Esophagus squamous epithelium (tissue), 5 donors: ENCODE measurements around the gene GBE1. TPM values are rescaled to one million over a fixed set of nuclear protein-coding genes. Genes with fewer than 3 reads are reported as not detected.

Experiments used
- DNase-seq: peaks from one replicate; lab custom pipeline; 2025; lab: John Stamatoyannopoulos, UW
- H3K27ac ChIP-seq, 4 donors: fragments of 200-600 bp; sonication (generic); one replicate each; pipeline ENCODE4 v1.5.1; 2016 to 2019; ENCODE audit warnings: mild to moderate bottlenecking in 1 of 4
- H3K27me3 ChIP-seq, 4 donors: fragments of 200-600 bp; sonication (generic); 1 replicate in 3 of 4; 2 replicates in 1 of 4; pipeline versions ENCODE4 v1.5.1 to v1.6.0; 2017 to 2021; ENCODE audit warnings: antibody characterized with exemption in 1 of 4
- H3K36me3 ChIP-seq, 3 donors: fragments of 200-600 bp; sonication (generic); one replicate each; pipeline ENCODE4 v1.5.1; 2016 to 2019
- H3K4me1 ChIP-seq, 3 donors: fragments of 200-600 bp; sonication (generic); one replicate each; pipeline ENCODE4 v1.5.1; 2017 to 2019
- H3K4me3 ChIP-seq, 4 donors: fragments of 200-600 bp; sonication (generic); 1 replicate in 3 of 4; 2 replicates in 1 of 4; pipeline ENCODE4 v1.5.1; 2016 to 2019; ENCODE audit warnings: mild to moderate bottlenecking in 2 of 4, moderate library complexity in 1 of 4
- H3K9me3 ChIP-seq, 3 donors: fragments of 200-600 bp; sonication (generic); one replicate each; pipeline ENCODE4 v1.5.1; 2016 to 2019
- CTCF ChIP-seq, 6 experiments: fragments of 450-650 bp in 4 of 6; fragments of 200-600 bp in 2 of 6; sonication (generic) in 2 of 6; IDR thresholded peaks; one replicate each; pipeline ENCODE4 v1.5.1; 2016 to 2019; ENCODE audit warnings: antibody characterized with exemption in 6 of 6, mild to moderate bottlenecking in 4 of 6, moderate library complexity in 4 of 6
- POLR2A ChIP-seq, 4 donors: fragments of 450-650 bp; IDR thresholded peaks; one replicate each; pipeline ENCODE4 v1.6.1; 2017; ENCODE audit warnings: antibody characterized with exemption in 4 of 4, mild to moderate bottlenecking in 4 of 4, moderate library complexity in 3 of 4
- WGBS, 2 donors: methylation state at CpG; one replicate each; pipeline ENCODE4 v1.1.5; 2018; 5-methylcytosine and 5-hydroxymethylcytosine counted together
- intact Hi-C: fragments of 100-400 bp; cut with DNase I; formaldehyde crosslinking; loops from one replicate; pipeline ENCODE4 v1.15.0; 2022
- total RNA-seq, 4 donors: library from RNA; depleted of rRNA; stranded (reverse); fragments of >200 nt; gene quantifications; one replicate each; pipeline ENCODE4 v1.1.0, GENCODE V29; 2016
- donor health status: DM: yes; HTN: yes; CAD: no.

Gene GBE1
- total RNA-seq, 4 donors from 2014 or later = 19.2 to 37.2 (median 29.7) TPM

DNA sequence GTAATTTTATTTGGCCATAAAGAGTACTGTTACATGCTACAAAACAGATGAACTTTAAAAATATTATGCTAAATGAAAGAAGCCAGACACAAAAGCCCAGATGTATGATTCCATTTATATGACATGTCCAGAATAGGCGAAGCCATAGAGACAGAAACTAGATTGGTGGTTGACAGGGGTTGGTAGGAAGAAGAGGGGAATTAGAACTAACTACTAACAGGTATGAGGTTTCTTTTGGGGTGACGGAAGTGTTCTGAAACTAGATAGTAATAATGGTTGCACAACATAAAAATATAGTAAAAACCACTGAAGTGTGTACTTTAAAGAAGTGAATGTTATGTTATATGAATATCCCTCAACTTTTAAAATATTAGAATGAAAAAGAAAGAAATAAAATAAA, 66.1 kb downstream of the GBE1 start:
- H3K36me3 ChIP-seq = peaks cover 0 to 10% (median 0%) of the 10 kb centered on the region in 3 donors
- TF ChIP-seq POLR2A (IDR thresholded peaks at IDR 0.05) (no peak), CTCF (IDR thresholded peaks at IDR 0.05) (no peak)
- 88 to 93% methylated on average over 2 of the region's 2 CpGs for WGBS, 2 donors
- H3K9me3 ChIP-seq = no peaks in the 10 kb centered on the region
- DNase-seq = no peak
- intact Hi-C loops = no loop called here
- no peak overlapping the region for H3K27ac ChIP-seq
- H3K4me1 ChIP-seq = no peaks in the 10 kb centered on the region
- no peaks in the 10 kb centered on the region for H3K27me3 ChIP-seq
- H3K4me3 ChIP-seq = no peak overlapping the region

GRCh38 chr3:81694662-81695061, 66.8 kb downstream of the GBE1 start:
- Histone ChIP-seq H3K4me3 (no peak overlapping the region), H3K9me3 (no peaks in the 10 kb centered on the region), H3K4me1 (no peaks in the 10 kb centered on the region), H3K36me3 (peaks cover 0 to 7% (median 0%) of the 10 kb centered on the region in 3 donors), H3K27ac (no peak overlapping the region), H3K27me3 (no peaks in the 10 kb centered on the region)
- 80 to 88% methylated on average over 5 of the region's 5 CpGs for WGBS, 2 donors
- intact Hi-C loops = no loop called here
- no peak for DNase-seq
- TF ChIP-seq POLR2A (IDR thresholded peaks at IDR 0.05) = no peak
- TF ChIP-seq CTCF (IDR thresholded peaks at IDR 0.05) = no peak

DNA sequence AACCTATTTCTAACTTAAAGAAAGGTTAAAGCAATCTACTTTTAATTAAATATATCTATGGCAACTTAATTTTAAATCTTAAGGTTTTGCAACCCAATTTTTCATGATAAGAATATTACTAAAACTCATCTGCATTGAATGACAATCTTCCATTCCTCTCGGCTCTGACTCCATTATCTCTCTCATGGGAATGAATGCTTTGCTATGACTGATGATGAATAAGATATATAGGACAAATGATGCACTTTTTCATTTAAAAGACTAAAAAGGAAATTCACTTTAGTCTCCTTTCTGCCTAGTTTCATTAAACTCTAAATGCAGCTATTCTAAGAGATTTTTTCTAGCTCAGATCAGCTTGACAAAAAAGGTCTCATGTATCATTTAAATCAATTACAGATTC, 68.7 kb downstream of the GBE1 start:
- no peak for DNase-seq
- intact Hi-C loops = no loop called here
- H3K27me3 ChIP-seq = no peaks in the 10 kb centered on the region
- no peaks in the 10 kb centered on the region for H3K36me3 ChIP-seq
- no peak for TF ChIP-seq POLR2A (IDR thresholded peaks at IDR 0.05)
- TF ChIP-seq CTCF (IDR thresholded peaks at IDR 0.05) = no peak
- H3K4me3 ChIP-seq = no peak overlapping the region
- WGBS, 2 donors = 90 to 92% methylated on average over 1 of the region's 1 CpG
- no peaks in the 10 kb centered on the region for H3K9me3 ChIP-seq
- H3K27ac ChIP-seq = no peak overlapping the region
- no peaks in the 10 kb centered on the region for H3K4me1 ChIP-seq

DNA sequence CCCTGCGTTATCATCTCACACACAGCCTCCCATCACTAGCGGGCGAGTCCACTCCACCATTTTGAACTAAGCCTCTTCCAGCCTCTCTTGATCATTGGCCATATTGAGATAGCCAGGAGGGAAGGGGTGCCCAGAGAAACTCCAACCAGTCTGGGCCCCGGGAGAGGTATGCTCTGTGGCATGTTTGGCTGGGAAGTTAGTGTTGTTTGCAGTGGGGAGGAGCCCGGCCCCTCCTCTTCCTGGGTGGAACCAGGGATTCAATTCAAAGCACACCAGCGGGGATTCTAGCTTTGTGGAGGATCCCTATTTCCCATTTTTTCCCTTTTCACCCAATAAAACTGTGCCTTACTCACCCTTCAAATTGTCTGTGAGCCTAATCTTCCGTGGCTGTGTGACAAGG, 71.8 kb downstream of the GBE1 start:
- Histone ChIP-seq H3K27ac (no peak overlapping the region), H3K4me1 (no peaks in the 10 kb centered on the region), H3K27me3 (no peaks in the 10 kb centered on the region), H3K9me3 (no peaks in the 10 kb centered on the region), H3K36me3 (peaks cover 0 to 12% (median 0%) of the 10 kb centered on the region in 3 donors), H3K4me3 (no peak overlapping the region)
- DNase-seq = no peak
- no peak for TF ChIP-seq CTCF (IDR thresholded peaks at IDR 0.05)
- TF ChIP-seq POLR2A (IDR thresholded peaks at IDR 0.05) = no peak
- 89 to 94% methylated on average over 7 of the region's 7 CpGs for WGBS, 2 donors
- intact Hi-C loops = no loop called here

DNA sequence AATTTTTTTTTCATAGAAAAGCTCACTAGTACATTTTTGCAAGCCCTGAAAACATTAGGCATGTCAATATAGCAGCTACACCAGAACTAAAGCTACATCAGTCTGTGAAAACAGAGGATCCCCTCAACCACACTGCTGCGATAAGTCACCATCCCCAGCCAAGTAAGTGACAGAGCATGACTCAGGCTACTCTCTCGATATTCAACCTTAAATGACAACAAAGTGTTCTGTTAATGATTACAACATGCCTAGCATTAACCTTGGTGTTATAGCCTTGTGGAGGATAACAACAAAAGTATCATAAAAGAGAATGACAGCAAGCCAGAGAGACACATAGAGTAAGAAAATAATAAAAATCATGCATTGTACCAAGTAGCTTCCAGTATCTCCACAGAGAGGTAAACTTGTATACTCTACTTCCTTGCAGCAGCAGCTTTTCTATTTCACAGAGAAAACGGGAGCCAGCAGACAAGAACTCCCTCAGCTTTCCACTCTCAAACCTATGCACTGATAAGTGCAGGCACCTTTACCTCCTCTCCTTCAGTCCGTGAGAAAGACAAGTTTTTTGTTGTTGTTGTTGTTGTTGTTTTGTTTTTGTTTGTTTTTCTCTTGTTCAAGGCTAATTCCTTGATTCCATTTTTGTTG, 76.6 kb downstream of the GBE1 start:
- Histone ChIP-seq H3K27ac (no peak overlapping the region), H3K4me1 (peaks cover 0 to 4% (median 0%) of the 10 kb centered on the region in 3 donors), H3K9me3 (no peaks in the 10 kb centered on the region), H3K4me3 (no peak overlapping the region), H3K36me3 (peaks cover 0 to 18% (median 0%) of the 10 kb centered on the region in 3 donors), H3K27me3 (no peaks in the 10 kb centered on the region)
- WGBS, 2 donors = 77 to 87% methylated on average over 3 to 4 of the region's 4 CpGs
- DNase-seq = no peak
- intact Hi-C loops = no loop called here
- TF ChIP-seq POLR2A (IDR thresholded peaks at IDR 0.05) (no peak), CTCF (IDR thresholded peaks at IDR 0.05) (no peak)
